ENCODE results near the gene CHIT1. TPM values are rescaled to one million over a fixed set of nuclear protein-coding genes. Genes with fewer than 3 reads are reported as not detected.

The CHIT1 gene
- total and polyA plus RNA-seq, 2 of the 8 experiments (the other 6 are each of a cell fraction or from before 2014, with no cell fraction given): not detected

GRCh38 chr1:203188686-203189232 is 40.7 kb downstream of the CHIT1 start (continued):
- no peak for TF ChIP-seq EGR1 (IDR thresholded peaks at IDR 0.05; ENCODE audit: borderline replicate concordance, low read depth, low read length)
- TF ChIP-seq ATF3 (IDR thresholded peaks at IDR 0.05; ENCODE audit: insufficient read depth, low read depth, low read length): no peak
- TF ChIP-seq BRCA1 (IDR thresholded peaks at IDR 0.05; ENCODE audit: low read depth, low read length): no peak
- TF ChIP-seq BCL11A (IDR thresholded peaks at IDR 0.05; ENCODE audit: low read depth in 2 of 2, low read length in 2 of 2): no peak

Data from H1 (cell line).